HG02642 (cell line): ENCODE measurements around the gene CLPTM1.
"Not testable (repeated sequence)": the region's sequence is repeated elsewhere in the genome, so short reads cannot be mapped to it uniquely, and the experiment has no call there.

Experiments
- ATAC-seq: cut with Tn5 transposase; IDR thresholded peaks from one replicate; pipeline ENCODE4 v1.9.1; 2021; ENCODE audit warnings: mild to moderate bottlenecking; ENCODE audit not compliant: unreplicated experiment, poor library complexity

CLPTM1 gene

GRCh38 chr19:44942067-44942571 lies 13.1 kb upstream of the CLPTM1 start, which contains the start of gene APOC4:
Gene APOC4, plus strand, starts transcription at chr19:44942237. Its CDS starts 41 bp downstream, at chr19:44942278.
- no peak for ATAC-seq

DNA sequence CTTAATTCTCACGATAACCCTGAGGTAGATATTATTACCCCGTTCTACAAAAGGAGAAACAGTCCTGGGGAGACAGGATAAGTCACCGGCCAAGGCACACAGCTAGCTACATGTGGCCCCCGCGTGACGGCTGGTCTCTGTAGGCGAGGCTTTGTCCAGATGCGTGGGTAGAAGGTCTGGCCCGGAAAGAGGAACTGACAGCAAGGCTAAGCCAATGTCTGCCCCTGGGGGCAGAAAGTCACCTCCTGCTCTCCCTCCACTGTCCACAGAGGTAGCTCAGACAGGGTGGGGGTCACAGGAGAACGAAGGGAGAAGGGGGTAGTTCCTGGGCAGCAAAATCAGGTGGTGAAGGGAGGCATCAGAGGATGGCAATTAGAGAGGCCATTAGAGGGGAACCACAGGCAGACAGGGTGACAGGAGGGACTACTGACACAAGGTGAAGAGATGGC lies 11.4 kb upstream of the CLPTM1 start:
- ATAC-seq = peak; percentile 71

GRCh38 chr19:44947041-44947581 lies 8.1 kb upstream of the CLPTM1 start:
- no peak for ATAC-seq

DNA sequence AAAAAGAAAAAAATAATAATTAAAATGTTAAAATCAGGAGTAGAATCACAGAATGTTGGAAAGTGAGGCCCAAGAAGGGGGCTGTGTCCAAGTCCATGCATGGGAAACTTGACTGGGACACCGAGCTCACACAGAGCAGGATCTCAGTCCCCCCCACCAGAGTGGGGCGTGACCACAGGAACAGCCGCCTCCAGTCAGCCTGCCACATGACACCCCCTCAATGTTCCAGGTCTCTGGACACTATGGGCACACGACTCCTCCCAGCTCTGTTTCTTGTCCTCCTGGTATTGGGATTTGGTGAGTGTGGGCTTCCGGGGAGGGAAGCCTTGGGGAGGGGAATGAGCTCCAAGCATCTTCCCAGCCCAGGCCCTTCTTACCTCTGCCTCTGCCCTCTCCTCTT lies 6.9 kb upstream of the CLPTM1 start:
- no peak for ATAC-seq

GRCh38 chr19:44948763-44949374 lies 6.3 kb upstream of the CLPTM1 start:
- ATAC-seq = no peak

- ATAC-seq = no peak
These were observed 5.6 kb upstream of the CLPTM1 start for GRCh38 chr19:44949550-44949949.

DNA sequence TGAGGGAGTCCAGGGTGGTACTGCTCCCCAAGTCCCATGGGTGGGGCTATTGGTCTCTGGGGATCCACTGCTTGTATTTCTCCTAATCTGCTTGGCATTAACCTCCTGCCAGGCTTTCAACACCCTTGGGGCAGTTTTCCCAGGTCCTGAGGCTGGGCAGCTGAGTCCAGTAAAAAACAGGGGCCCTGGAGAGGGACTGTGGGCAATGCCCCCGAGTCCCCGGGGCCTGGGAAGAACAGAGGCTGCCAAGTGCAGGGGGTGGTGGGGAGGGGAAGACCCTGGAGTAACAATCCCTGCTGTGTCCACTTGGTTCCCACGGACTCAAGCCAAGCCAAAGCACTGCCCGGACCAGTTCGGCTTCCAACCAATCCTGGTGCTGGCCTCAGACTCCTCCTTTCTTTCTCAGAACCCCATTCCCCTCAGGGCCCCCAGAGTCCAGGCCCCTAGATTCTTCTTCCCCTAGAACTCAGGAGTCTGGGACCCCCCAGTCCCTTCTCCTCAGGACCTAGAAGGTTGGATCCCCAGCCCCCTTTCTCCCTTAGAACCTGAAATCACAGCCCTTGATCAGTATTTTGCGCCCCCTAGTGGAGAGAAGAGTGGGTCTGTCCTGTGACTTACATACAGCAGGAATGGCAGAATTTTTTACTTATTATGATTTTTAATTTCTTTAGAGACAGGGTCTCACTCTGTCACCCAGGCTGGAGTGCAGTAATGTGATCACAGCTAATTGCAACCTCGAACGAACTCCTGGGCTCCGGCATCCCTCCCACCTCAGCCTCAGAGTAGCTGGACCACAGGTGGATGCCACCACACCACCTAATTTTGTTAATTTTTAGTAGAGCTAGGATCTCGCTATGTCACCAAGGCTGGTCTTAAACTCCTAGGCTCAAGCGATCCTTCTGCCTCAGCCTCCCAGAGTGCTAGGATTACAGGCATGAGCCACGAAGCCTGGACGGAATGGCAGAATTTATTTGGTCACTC lies 3.7 kb upstream of the CLPTM1 start:
- no peak for ATAC-seq

DNA sequence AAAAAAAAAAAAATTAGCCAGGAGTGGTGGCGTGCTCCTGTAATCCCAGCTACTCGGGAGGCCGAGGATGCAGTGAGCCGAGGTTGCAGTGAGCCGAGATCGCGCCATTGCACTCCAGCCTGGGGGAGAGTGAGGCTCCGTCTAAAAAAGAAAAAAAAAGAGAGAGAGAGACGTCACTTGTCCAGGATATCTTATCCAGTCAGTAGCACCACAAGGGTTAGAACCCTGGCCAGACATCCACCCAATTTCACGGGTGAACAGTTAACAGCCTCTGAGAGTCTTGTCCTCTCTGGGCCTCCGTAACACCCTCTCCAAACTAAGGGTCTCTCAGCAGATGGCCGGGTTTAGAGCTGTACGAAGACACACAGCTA lies 917 bp upstream of the CLPTM1 start:
- ATAC-seq = no peak

DNA sequence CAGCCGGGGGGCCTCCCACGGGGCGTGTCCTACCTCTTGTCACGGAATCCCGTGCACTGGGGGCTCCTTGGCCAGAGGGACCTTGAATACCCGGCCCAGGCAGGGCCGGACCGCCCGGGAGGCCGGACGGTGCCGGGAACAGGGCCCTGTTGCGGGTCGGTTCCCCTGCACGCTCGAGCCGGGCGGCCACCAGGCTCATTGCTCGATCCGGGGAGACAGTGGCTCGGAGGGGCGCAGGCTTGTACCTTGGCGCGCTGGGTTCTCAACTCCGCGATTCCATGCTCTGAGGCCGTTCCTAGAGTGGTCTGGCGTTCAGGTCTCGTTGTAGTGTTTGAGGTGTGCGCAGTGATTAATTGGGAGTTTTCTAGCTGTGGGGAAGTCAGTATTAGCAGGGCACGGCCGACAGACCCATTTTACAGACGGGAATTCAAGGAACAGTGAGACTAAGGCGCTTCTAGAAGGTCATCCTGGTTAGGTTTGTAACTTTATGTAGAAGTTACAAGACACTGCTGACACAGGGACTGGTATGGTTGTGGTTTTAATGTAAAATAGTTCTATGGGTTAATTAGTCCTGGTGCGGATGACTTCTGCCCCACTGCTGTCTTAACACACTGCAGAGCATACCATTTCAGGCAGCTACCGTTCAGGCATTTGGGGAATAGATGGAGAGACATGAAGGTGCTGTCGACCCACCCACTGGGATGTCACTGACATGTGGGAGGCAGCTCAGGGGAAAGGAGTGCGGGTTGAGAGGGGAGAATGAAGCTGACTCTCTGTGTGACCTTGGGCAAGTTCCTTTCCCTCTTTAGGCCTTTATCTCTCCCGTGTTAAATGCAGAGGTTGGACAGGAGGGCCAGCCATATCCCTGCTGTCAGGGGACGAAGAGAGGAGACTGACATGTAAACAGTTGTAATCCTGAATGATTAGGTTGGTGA lies 592 bp downstream of the CLPTM1 start:
- peak; percentile 22 for ATAC-seq

- ATAC-seq = no peak
These were observed 2.3 kb downstream of the CLPTM1 start for GRCh38 chr19:44957526-44957925.

DNA sequence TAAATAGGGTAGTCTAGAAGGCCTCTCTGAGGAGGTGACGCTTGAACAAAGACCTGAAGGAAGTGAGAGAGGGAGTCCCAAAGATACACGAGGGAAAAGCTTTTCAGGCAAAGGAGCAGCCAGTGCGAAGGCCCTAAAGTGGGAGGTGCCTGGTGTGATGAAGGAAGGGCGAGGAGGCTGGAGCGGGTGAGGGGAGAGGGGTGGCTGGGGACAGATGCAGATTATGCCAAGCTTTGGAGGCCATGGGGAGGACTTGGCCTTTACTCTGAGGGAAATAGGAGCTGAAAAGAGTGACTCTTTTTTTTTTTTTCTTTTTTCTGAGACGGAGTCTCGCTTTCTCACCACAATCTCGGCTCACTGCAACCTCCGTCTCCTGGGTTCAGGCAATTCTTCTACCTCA lies 2.9 kb downstream of the CLPTM1 start:
- no peak for ATAC-seq

DNA sequence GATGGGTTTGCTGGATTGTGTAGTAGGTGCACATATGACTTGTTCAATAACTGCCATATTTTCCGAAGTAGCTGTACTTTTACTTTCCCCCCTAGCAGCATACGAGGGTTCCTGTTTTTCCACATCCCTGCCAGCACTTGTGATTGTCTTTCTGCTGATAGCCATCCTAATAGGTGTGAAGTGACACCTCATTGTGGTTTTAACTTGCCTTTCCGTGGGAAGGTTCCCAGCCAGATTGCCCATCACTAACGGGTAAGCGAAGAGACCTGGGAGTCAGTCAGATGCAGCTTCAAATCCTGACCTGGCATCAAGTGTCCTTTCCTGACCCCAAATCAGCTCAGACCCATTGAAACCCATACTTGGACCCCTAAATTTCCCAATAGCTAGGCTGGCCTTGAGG lies 4.5 kb downstream of the CLPTM1 start:
- ATAC-seq = no peak

GRCh38 chr19:44960906-44961728 lies 5.9 kb downstream of the CLPTM1 start:
- ATAC-seq = no peak

GRCh38 chr19:44961821-44962220 lies 6.6 kb downstream of the CLPTM1 start:
- ATAC-seq = no peak

- ATAC-seq = no peak
These were observed 12.9 kb downstream of the CLPTM1 start for GRCh38 chr19:44968118-44968517.

GRCh38 chr19:44968670-44969069 lies 13.5 kb downstream of the CLPTM1 start:
- ATAC-seq = no peak

DNA sequence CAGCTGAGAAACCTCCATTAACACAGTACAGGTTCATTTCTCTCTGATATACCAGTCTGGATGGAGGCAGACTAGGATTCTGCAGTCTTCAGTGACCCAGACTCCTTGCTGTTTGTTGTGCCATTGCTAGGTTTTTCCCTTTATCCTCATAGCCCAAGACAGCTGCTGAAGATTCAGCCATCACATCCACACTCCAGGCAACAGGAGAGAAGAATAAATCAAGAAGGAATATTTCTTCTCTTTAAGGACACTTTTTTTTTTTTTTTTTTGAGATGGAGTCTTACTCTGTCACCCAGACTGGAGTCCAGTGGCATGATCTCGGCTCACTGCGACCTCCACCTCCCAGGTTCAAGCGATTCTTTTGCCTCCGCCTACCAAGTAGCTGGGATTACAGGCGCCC lies 14.3 kb downstream of the CLPTM1 start:
- ATAC-seq = no peak

DNA sequence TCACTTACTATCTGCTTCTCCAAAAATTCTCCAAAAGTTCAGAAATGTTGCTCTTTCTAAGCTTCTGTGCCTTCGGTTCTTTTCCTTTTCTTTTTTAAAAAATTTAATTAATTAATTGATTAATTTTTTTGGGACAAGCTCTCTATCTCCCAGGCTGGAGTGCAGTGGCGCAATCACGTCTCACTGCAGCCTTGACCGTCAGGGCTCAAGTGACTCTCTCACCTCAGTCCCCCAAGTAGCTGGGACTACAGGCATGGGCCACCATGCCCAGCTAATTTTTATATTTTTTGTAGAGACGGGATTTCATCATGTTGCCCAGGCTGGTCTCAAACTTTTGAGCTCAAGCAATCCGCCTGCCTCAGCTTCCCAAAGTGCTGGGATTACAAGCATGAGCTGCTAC lies 16.3 kb downstream of the CLPTM1 start:
- not testable (repeated sequence) for ATAC-seq

- no peak for ATAC-seq
These were observed 17.6 kb downstream of the CLPTM1 start for GRCh38 chr19:44972802-44973201.
